ENCODE measurements around the gene PLRG1.

PLRG1 gene

GRCh38 chr4:154574311-154574710 lies 24.1 kb upstream of the PLRG1 start:
- no peaks in the 10 kb centered on the region for H3K4me1 ChIP-seq (ENCODE audit: control insufficient read depth in 1 of 2, insufficient read depth in 2 of 2, low read length in 2 of 2)
- H3K9me3 ChIP-seq (ENCODE audit: control insufficient read depth in 1 of 2, low read length in 2 of 2): no peaks in the 10 kb centered on the region
- H3K9ac ChIP-seq (ENCODE audit: low read depth in 1 of 2, low read length in 2 of 2): no peak overlapping the region
- no peaks in the 10 kb centered on the region for H3K36me3 ChIP-seq (ENCODE audit: control insufficient read depth in 1 of 2, insufficient read depth in 2 of 2, low read length in 2 of 2)
- no peak overlapping the region for H3K4me3 ChIP-seq (ENCODE audit: low read depth in 1 of 2, low read length in 2 of 2)
- H3K27me3 ChIP-seq (ENCODE audit: control insufficient read depth in 1 of 2, insufficient read depth in 2 of 2, low read length in 2 of 2): no peaks in the 10 kb centered on the region
- H3K27ac ChIP-seq (ENCODE audit: low read depth, low read length): no peak overlapping the region

GRCh38 chr4:154573190-154573870 lies 23.1 kb upstream of the PLRG1 start:
- no peaks in the 10 kb centered on the region for H3K4me1 ChIP-seq (ENCODE audit: control insufficient read depth in 1 of 2, insufficient read depth in 2 of 2, low read length in 2 of 2)
- H3K27ac ChIP-seq (ENCODE audit: low read depth, low read length): no peak overlapping the region
- H3K4me3 ChIP-seq (ENCODE audit: low read depth in 1 of 2, low read length in 2 of 2): no peak overlapping the region
- H3K9ac ChIP-seq (ENCODE audit: low read depth in 1 of 2, low read length in 2 of 2): no peak overlapping the region
- H3K27me3 ChIP-seq (ENCODE audit: control insufficient read depth in 1 of 2, insufficient read depth in 2 of 2, low read length in 2 of 2): no peaks in the 10 kb centered on the region
- no peaks in the 10 kb centered on the region for H3K9me3 ChIP-seq (ENCODE audit: control insufficient read depth in 1 of 2, low read length in 2 of 2)
- no peaks in the 10 kb centered on the region for H3K36me3 ChIP-seq (ENCODE audit: control insufficient read depth in 1 of 2, insufficient read depth in 2 of 2, low read length in 2 of 2)

GRCh38 chr4:154569584-154569983 lies 19.4 kb upstream of the PLRG1 start:
- H3K36me3 ChIP-seq (ENCODE audit: control insufficient read depth in 1 of 2, insufficient read depth in 2 of 2, low read length in 2 of 2): no peaks in the 10 kb centered on the region
- no peak overlapping the region for H3K27ac ChIP-seq (ENCODE audit: low read depth, low read length)
- H3K27me3 ChIP-seq (ENCODE audit: control insufficient read depth in 1 of 2, insufficient read depth in 2 of 2, low read length in 2 of 2): no peaks in the 10 kb centered on the region

GRCh38 chr4:154569028-154569427 lies 18.8 kb upstream of the PLRG1 start:
- H3K36me3 ChIP-seq (ENCODE audit: control insufficient read depth in 1 of 2, insufficient read depth in 2 of 2, low read length in 2 of 2): no peaks in the 10 kb centered on the region
- no peak overlapping the region for H3K9ac ChIP-seq (ENCODE audit: low read depth in 1 of 2, low read length in 2 of 2)
- no peak overlapping the region for H3K4me3 ChIP-seq (ENCODE audit: low read depth in 1 of 2, low read length in 2 of 2)
- no peaks in the 10 kb centered on the region for H3K4me1 ChIP-seq (ENCODE audit: control insufficient read depth in 1 of 2, insufficient read depth in 2 of 2, low read length in 2 of 2)
- no peaks in the 10 kb centered on the region for H3K9me3 ChIP-seq (ENCODE audit: control insufficient read depth in 1 of 2, low read length in 2 of 2)
- H3K27ac ChIP-seq (ENCODE audit: low read depth, low read length): no peak overlapping the region
- H3K27me3 ChIP-seq (ENCODE audit: control insufficient read depth in 1 of 2, insufficient read depth in 2 of 2, low read length in 2 of 2): no peaks in the 10 kb centered on the region

More at GRCh38 chr4:154569584-154569983, 19.4 kb upstream of the PLRG1 start:
- Histone ChIP-seq H3K4me3 (ENCODE audit: low read depth in 1 of 2, low read length in 2 of 2) (no peak overlapping the region), H3K9ac (ENCODE audit: low read depth in 1 of 2, low read length in 2 of 2) (no peak overlapping the region), H3K9me3 (ENCODE audit: control insufficient read depth in 1 of 2, low read length in 2 of 2) (no peaks in the 10 kb centered on the region), H3K4me1 (ENCODE audit: control insufficient read depth in 1 of 2, insufficient read depth in 2 of 2, low read length in 2 of 2) (no peaks in the 10 kb centered on the region)

GRCh38 chr4:154566639-154567204 lies 16.5 kb upstream of the PLRG1 start:
- no peaks in the 10 kb centered on the region for H3K27me3 ChIP-seq (ENCODE audit: control insufficient read depth in 1 of 2, insufficient read depth in 2 of 2, low read length in 2 of 2)
- H3K36me3 ChIP-seq (ENCODE audit: control insufficient read depth in 1 of 2, insufficient read depth in 2 of 2, low read length in 2 of 2): no peaks in the 10 kb centered on the region
- H3K9ac ChIP-seq (ENCODE audit: low read depth in 1 of 2, low read length in 2 of 2): no peak overlapping the region
- H3K9me3 ChIP-seq (ENCODE audit: control insufficient read depth in 1 of 2, low read length in 2 of 2): no peaks in the 10 kb centered on the region
- H3K27ac ChIP-seq (ENCODE audit: low read depth, low read length): no peak overlapping the region
- no peak overlapping the region for H3K4me3 ChIP-seq (ENCODE audit: low read depth in 1 of 2, low read length in 2 of 2)
- H3K4me1 ChIP-seq (ENCODE audit: control insufficient read depth in 1 of 2, insufficient read depth in 2 of 2, low read length in 2 of 2): no peaks in the 10 kb centered on the region

- Histone ChIP-seq H3K9ac (ENCODE audit: low read depth in 1 of 2, low read length in 2 of 2) (no peak overlapping the region), H3K27ac (ENCODE audit: low read depth, low read length) (no peak overlapping the region), H3K36me3 (ENCODE audit: control insufficient read depth in 1 of 2, insufficient read depth in 2 of 2, low read length in 2 of 2) (no peaks in the 10 kb centered on the region), H3K9me3 (ENCODE audit: control insufficient read depth in 1 of 2, low read length in 2 of 2) (no peaks in the 10 kb centered on the region), H3K27me3 (ENCODE audit: control insufficient read depth in 1 of 2, insufficient read depth in 2 of 2, low read length in 2 of 2) (no peaks in the 10 kb centered on the region), H3K4me1 (ENCODE audit: control insufficient read depth in 1 of 2, insufficient read depth in 2 of 2, low read length in 2 of 2) (no peaks in the 10 kb centered on the region), H3K4me3 (ENCODE audit: low read depth in 1 of 2, low read length in 2 of 2) (no peak overlapping the region)
Observed at GRCh38 chr4:154565704-154566103, 15.5 kb upstream of the PLRG1 start.

- H3K36me3 ChIP-seq (ENCODE audit: control insufficient read depth in 1 of 2, insufficient read depth in 2 of 2, low read length in 2 of 2): no peaks in the 10 kb centered on the region
Observed at GRCh38 chr4:154564311-154564710, 14.1 kb upstream of the PLRG1 start.

GRCh38 chr4:154562697-154563254 lies 12.6 kb upstream of the PLRG1 start, which contains the start of gene FGB:
TSS of gene FGB (plus strand) at chr4:154563011. CDS start at chr4:154563019, 8 bp downstream.
- H3K27me3 ChIP-seq (ENCODE audit: control insufficient read depth in 1 of 2, insufficient read depth in 2 of 2, low read length in 2 of 2): no peaks in the 10 kb centered on the region
- H3K9ac ChIP-seq (ENCODE audit: low read depth in 1 of 2, low read length in 2 of 2): no peak within 1 kb of the TSS
- no peak within 1 kb of the TSS for H3K27ac ChIP-seq (ENCODE audit: low read depth, low read length)
- no peak within 1 kb of the TSS for H3K4me3 ChIP-seq (ENCODE audit: low read depth in 1 of 2, low read length in 2 of 2)
- H3K4me1 ChIP-seq (ENCODE audit: control insufficient read depth in 1 of 2, insufficient read depth in 2 of 2, low read length in 2 of 2): peaks cover 0 to 10% of the 10 kb centered on the region in 2 donors
- H3K36me3 ChIP-seq (ENCODE audit: control insufficient read depth in 1 of 2, insufficient read depth in 2 of 2, low read length in 2 of 2): no peaks in the 10 kb centered on the region
- H3K9me3 ChIP-seq (ENCODE audit: control insufficient read depth in 1 of 2, low read length in 2 of 2): no peaks in the 10 kb centered on the region

More at GRCh38 chr4:154564311-154564710, 14.1 kb upstream of the PLRG1 start:
- Histone ChIP-seq H3K27ac (ENCODE audit: low read depth, low read length) (no peak overlapping the region), H3K9me3 (ENCODE audit: control insufficient read depth in 1 of 2, low read length in 2 of 2) (no peaks in the 10 kb centered on the region), H3K9ac (ENCODE audit: low read depth in 1 of 2, low read length in 2 of 2) (no peak overlapping the region), H3K27me3 (ENCODE audit: control insufficient read depth in 1 of 2, insufficient read depth in 2 of 2, low read length in 2 of 2) (no peaks in the 10 kb centered on the region), H3K4me3 (ENCODE audit: low read depth in 1 of 2, low read length in 2 of 2) (no peak overlapping the region), H3K4me1 (ENCODE audit: control insufficient read depth in 1 of 2, insufficient read depth in 2 of 2, low read length in 2 of 2) (peaks cover 0 to 10% of the 10 kb centered on the region in 2 donors)

GRCh38 chr4:154560824-154561231 lies 10.6 kb upstream of the PLRG1 start:
- Histone ChIP-seq H3K9me3 (ENCODE audit: control insufficient read depth in 1 of 2, low read length in 2 of 2) (no peaks in the 10 kb centered on the region), H3K27me3 (ENCODE audit: control insufficient read depth in 1 of 2, insufficient read depth in 2 of 2, low read length in 2 of 2) (no peaks in the 10 kb centered on the region), H3K9ac (ENCODE audit: low read depth in 1 of 2, low read length in 2 of 2) (no peak overlapping the region), H3K4me3 (ENCODE audit: low read depth in 1 of 2, low read length in 2 of 2) (no peak overlapping the region), H3K27ac (ENCODE audit: low read depth, low read length) (no peak overlapping the region), H3K36me3 (ENCODE audit: control insufficient read depth in 1 of 2, insufficient read depth in 2 of 2, low read length in 2 of 2) (no peaks in the 10 kb centered on the region), H3K4me1 (ENCODE audit: control insufficient read depth in 1 of 2, insufficient read depth in 2 of 2, low read length in 2 of 2) (peaks cover 0 to 10% of the 10 kb centered on the region in 2 donors)

- no peaks in the 10 kb centered on the region for H3K36me3 ChIP-seq (ENCODE audit: control insufficient read depth in 1 of 2, insufficient read depth in 2 of 2, low read length in 2 of 2)
- no peak overlapping the region for H3K27ac ChIP-seq (ENCODE audit: low read depth, low read length)
- no peak overlapping the region for H3K9ac ChIP-seq (ENCODE audit: low read depth in 1 of 2, low read length in 2 of 2)
- H3K4me3 ChIP-seq (ENCODE audit: low read depth in 1 of 2, low read length in 2 of 2): no peak overlapping the region
- no peaks in the 10 kb centered on the region for H3K9me3 ChIP-seq (ENCODE audit: control insufficient read depth in 1 of 2, low read length in 2 of 2)
- no peaks in the 10 kb centered on the region for H3K27me3 ChIP-seq (ENCODE audit: control insufficient read depth in 1 of 2, insufficient read depth in 2 of 2, low read length in 2 of 2)
- H3K4me1 ChIP-seq (ENCODE audit: control insufficient read depth in 1 of 2, insufficient read depth in 2 of 2, low read length in 2 of 2): peaks cover 0 to 10% of the 10 kb centered on the region in 2 donors
Observed at GRCh38 chr4:154560419-154560801, 10.2 kb upstream of the PLRG1 start.

Measured in duodenal mucosa (tissue), 2 donors.